K562 (cell line): ENCODE measurements around the gene TAL1. TPM values are rescaled to one million over a fixed set of nuclear protein-coding genes. Genes with fewer than 3 reads are reported as not detected.

ENCODE experiments used
- ATAC-seq: fragments of 200-7000 bp; cut with Tn5 transposase; 3 replicates; pipeline ENCODE4 v1.9.1; 2020; ENCODE audit warnings: moderate library complexity
- BruUV-seq: library from RNA; stranded (reverse); fragments of 400-500 nt; replicated peaks from 2 replicates; lab custom pipeline; 2021; lab: Mats Ljungman, UMichigan
- CTCF ChIA-PET: fragments of 300-600 bp; formaldehyde crosslinking; extraction: SDS; loops from one replicate; lab custom pipeline; 2021; ENCODE audit warnings: low intra/inter-chr PET ratio; lab: Yijun Ruan, JAX
- POLR2A ChIA-PET: fragments of 300-600, 350-650 bp; sonication (Branson Sonifier 250); formaldehyde crosslinking; extraction: SDS; loops from one replicate; lab custom pipeline; 2021; ENCODE audit warnings: antibody characterized with exemption, inconsistent platforms; lab: Yijun Ruan, JAX
- DNase-seq, 4 experiments: peaks; one replicate each; pipeline versions ENCODE4 v3.0.0 to v3.0.0-alpha.2; 2011 to 2018; ENCODE audit warnings: low spot score in 3 of 4, mixed read lengths in 3 of 4; ENCODE audit errors: extremely low read depth in 1 of 4
- FAIRE-seq: peaks from 2 replicates; lab custom pipeline; 2011; peaks lifted over from hg19 to GRCh38; lab: Jason Lieb, UNC
- H2AFZ ChIP-seq: 2 replicates; pipeline ENCODE4 v1.6.0; 2011; ENCODE audit warnings: low read depth, low read length, control low read depth, inconsistent platforms
- H3K27ac ChIP-seq: fragments of 200-600 bp; 3 replicates; pipeline ENCODE4 v1.8.0; 2011; ENCODE audit warnings: low read depth, mild to moderate bottlenecking, control low read depth, inconsistent platforms, low read length, moderate library complexity, mixed read lengths; ENCODE audit errors: extremely low read depth
- H3K27me3 ChIP-seq, 2 experiments: fragments of 300-600 bp in 1 of 2; 2 replicates in 1 of 2; 3 replicates in 1 of 2; pipeline versions ENCODE4 v1.6.0 to v1.8.0; 2011; ENCODE audit warnings: inconsistent platforms in 2 of 2, low read length in 2 of 2, mild to moderate bottlenecking in 1 of 2, mixed read lengths in 1 of 2, moderate library complexity in 1 of 2; ENCODE audit not compliant: control insufficient read depth in 2 of 2, insufficient read depth in 2 of 2
- H3K36me3 ChIP-seq: fragments of 300-600 bp; 3 replicates; pipeline ENCODE4 v1.8.0; 2011; ENCODE audit warnings: mild to moderate bottlenecking, low read length, inconsistent platforms; ENCODE audit not compliant: control insufficient read depth, insufficient read depth
- H3K4me1 ChIP-seq, 2 experiments: fragments of 200-600 bp in 1 of 2; replicated peaks in 1 of 2; 2 replicates in 1 of 2; 3 replicates in 1 of 2; pipeline versions ENCODE4 v1.5.1 to v1.8.0; 2011; ENCODE audit warnings: inconsistent platforms in 2 of 2, low read length in 2 of 2, mild to moderate bottlenecking in 1 of 2, mixed read lengths in 1 of 2, moderate library complexity in 1 of 2; ENCODE audit not compliant: control insufficient read depth in 2 of 2, insufficient read depth in 2 of 2
- H3K4me2 ChIP-seq: 2 replicates; pipeline ENCODE4 v1.6.1; 2011; ENCODE audit warnings: low read length, control low read depth, inconsistent platforms, mixed read lengths; ENCODE audit not compliant: insufficient read depth
- H3K4me3 ChIP-seq: fragments of 200-600 bp; sonication (generic), shearing (Covaris generic); 2 replicates; pipeline ENCODE4 v1.5.1; 2016; ENCODE audit warnings: control low read depth, inconsistent platforms
- H3K79me2 ChIP-seq: fragments of 200-600 bp; 3 replicates; pipeline ENCODE4 v1.8.0; 2011; ENCODE audit warnings: low read length, inconsistent platforms; ENCODE audit not compliant: control insufficient read depth, insufficient read depth
- H3K9ac ChIP-seq, 2 experiments: 2 replicates each; pipeline versions ENCODE4 v1.6.0 to v1.6.1; 2011; ENCODE audit warnings: low read depth in 2 of 2, low read length in 2 of 2, control low read depth in 1 of 2, inconsistent platforms in 1 of 2, mild to moderate bottlenecking in 1 of 2, mixed read lengths in 1 of 2; ENCODE audit not compliant: insufficient read depth in 1 of 2
- H3K9me1 ChIP-seq: one replicate; pipeline ENCODE4 v1.6.0; 2011; ENCODE audit warnings: inconsistent platforms, mild to moderate bottlenecking, low read length, moderate library complexity; ENCODE audit not compliant: control insufficient read depth, insufficient read depth
- H3K9me3 ChIP-seq: replicated peaks from 2 replicates; pipeline ENCODE4 v1.5.1; 2011; ENCODE audit warnings: low read depth, low read length, inconsistent platforms; ENCODE audit not compliant: control insufficient read depth, insufficient read depth
- H4K20me1 ChIP-seq: replicated peaks from 2 replicates; pipeline ENCODE4 v1.6.1; 2011; ENCODE audit warnings: low read length, inconsistent platforms, mixed read lengths; ENCODE audit not compliant: control insufficient read depth, insufficient read depth
- CHD4 ChIP-seq: fragments of 200-600 bp; sonication (generic); IDR thresholded peaks from 3 replicates; pipeline ENCODE4 v1.6.1; 2012; ENCODE audit warnings: low read depth, mild to moderate bottlenecking, mixed read lengths, low read length, inconsistent platforms; ENCODE audit not compliant: insufficient read depth, insufficient replicate concordance, poor library complexity, severe bottlenecking
- KDM1A ChIP-seq, 2 experiments: fragments of 450-650 bp; IDR thresholded peaks; 2 replicates each; pipeline ENCODE4 v1.6.1; 2016; ENCODE audit warnings: mild to moderate bottlenecking in 2 of 2
- MAFG ChIP-seq: fragments of 450-650 bp; conservative IDR thresholded peaks from 2 replicates; pipeline ENCODE4 v1.6.1; 2016; ENCODE audit warnings: missing genetic modification characterization, missing compliant biosample characterization
- POLR2B ChIP-seq: fragments of 450-650 bp; IDR thresholded peaks from 2 replicates; pipeline ENCODE4 v1.6.1; 2018; ENCODE audit warnings: low read depth; ENCODE audit not compliant: partially characterized antibody
- POLR3G ChIP-seq: IDR thresholded peaks from 2 replicates; pipeline ENCODE4 v1.6.1; 2011; ENCODE audit not compliant: insufficient read length, insufficient replicate concordance; ENCODE audit errors: extremely low read depth
- PTRF ChIP-seq: fragments of 450-650 bp; IDR thresholded peaks from 2 replicates; pipeline ENCODE4 v1.6.1; 2016; ENCODE audit warnings: mild to moderate bottlenecking, missing genetic modification characterization, missing compliant biosample characterization
- SMAD2 ChIP-seq: fragments of 150-350 bp; IDR thresholded peaks from 2 replicates; pipeline ENCODE4 v1.6.1; 2014; ENCODE audit warnings: low read depth, mild to moderate bottlenecking, low read length
- SRSF9 ChIP-seq: fragments of 200-400 bp; formaldehyde crosslinking; IDR thresholded peaks from 2 replicates; pipeline ENCODE4 v1.6.1; 2017; ENCODE audit warnings: low read depth, low read length, borderline replicate concordance
- WGBS: fragments of 100-300 bp; shearing (Covaris generic); methylation state at CpG from one replicate; pipeline ENCODE4 v1.1.6; 2016; ENCODE audit warnings: low coverage, mixed read lengths; ENCODE audit not compliant: insufficient coverage; ENCODE audit errors: missing lambda C conversion rate; 5-methylcytosine and 5-hydroxymethylcytosine counted together
- in situ Hi-C: fragments of 300-500 bp; cut with MboI; formaldehyde crosslinking; loops from 4 replicates; pipeline ENCODE4 v1.15.0; 2018; ENCODE audit warnings: inconsistent platforms, mixed read lengths
- intact Hi-C: fragments of 100-400 bp; cut with micrococcal nuclease; formaldehyde crosslinking; loops from 2 replicates; pipeline ENCODE4 v1.14.2; 2022
- polyA plus RNA-seq, 8 experiments: library from polyadenylated mRNA; depleted of rRNA in 4 of 8; stranded (reverse) in 5 of 8; unstranded in 3 of 8; fragments of >200 nt; fragmentation: Nextera tagmentation in 2 of 8; fragmentation: Illumina TruSeq in 1 of 8; extraction: Ambion mirVana in 2 of 8; extraction: Trizol in 1 of 8; gene quantifications; 2 replicates each; pipeline versions ENCODE4 v1.2.1 to v1.2.3, GENCODE V29; 2011 to 2014; ENCODE audit warnings: inconsistent platforms in 1 of 8, missing spikeins in 1 of 8
- total RNA-seq, 7 experiments: library from RNA; depleted of rRNA in 6 of 7; stranded (reverse); fragments of >200 nt in 6 of 7; fragmentation: Illumina TruSeq in 2 of 7; extraction: Trizol in 2 of 7; gene quantifications; 2 replicates each; pipeline versions ENCODE4 v1.2.1 to v1.2.3, GENCODE V29; 2011 to 2021; ENCODE audit warnings: low replicate concordance in 1 of 7
- TF ChIP-seq, protein P1 (sequence below): fragments of 450-650 bp; IDR thresholded peaks from 2 replicates; pipeline ENCODE4 v1.7.0; 2016; ENCODE audit warnings: borderline replicate concordance
- TF ChIP-seq, protein P2 (sequence below), 2 experiments: IDR thresholded peaks; 2 replicates each; pipeline ENCODE4 v1.6.1; 2011; ENCODE audit warnings: borderline replicate concordance in 1 of 2, control low read depth in 1 of 2, low read depth in 1 of 2, low read length in 1 of 2, mild to moderate bottlenecking in 1 of 2, mixed read lengths in 1 of 2, moderate library complexity in 1 of 2; ENCODE audit not compliant: insufficient read depth in 1 of 2, insufficient read length in 1 of 2, poor library complexity in 1 of 2, severe bottlenecking in 1 of 2; ENCODE audit errors: extremely low read depth in 1 of 2

Gene TAL1
- total and polyA plus RNA-seq, 9 of the 15 experiments (the other 6 are each of a cell fraction or from before 2014, with no cell fraction given) = 18.5 to 106 (median 59.7) TPM

DNA sequence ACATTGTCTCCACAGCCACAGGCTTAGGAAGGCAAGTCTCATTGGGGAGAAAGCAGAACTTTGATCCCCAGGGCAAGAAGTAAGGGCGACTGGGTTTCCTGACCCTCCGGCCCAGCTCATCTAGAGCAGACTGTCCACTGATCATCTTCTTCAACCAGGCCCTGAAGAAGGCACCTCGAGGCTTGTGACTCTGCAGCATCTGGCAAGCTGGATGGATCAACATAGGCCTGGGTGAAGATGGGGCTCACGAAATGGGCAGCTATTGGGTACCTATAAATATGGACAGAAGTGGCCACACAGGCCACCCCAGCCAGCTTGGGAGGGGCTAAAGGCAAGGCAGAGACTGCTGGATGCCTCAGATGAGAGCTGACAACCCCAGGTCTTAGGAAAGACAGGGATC, 13.0 kb downstream of the TAL1 start:
- Histone ChIP-seq H3K9me1 (no peaks in the 10 kb centered on the region), H3K4me1 (peaks cover 9 to 22% of the 10 kb centered on the region in 2 experiments; a peak in 4 of 5 replicates), H2AFZ (no peak overlapping the region), H3K27me3 (no peaks in the 10 kb centered on the region), H3K4me2 (no peak overlapping the region), H3K9ac (no peak overlapping the region), H3K79me2 (peaks cover 35% of the 10 kb centered on the region), H4K20me1 (peaks cover 31% of the 10 kb centered on the region; the same call in 1 of the 2 replicates), H3K4me3 (no peak overlapping the region), H3K36me3 (peaks cover 88% of the 10 kb centered on the region), H3K9me3 (no peaks in the 10 kb centered on the region), H3K27ac (no peak overlapping the region)
- CTCF ChIA-PET = no interaction called here
- ATAC-seq (no peak), DNase-seq (no peak), FAIRE-seq (no peak)
- 79% methylated on average over 4 of the region's 4 CpGs for WGBS
- BruUV-seq = no TSS peak
- in situ Hi-C loops = no loop called here
- intact Hi-C loops = no loop called here
- TF ChIP-seq MAFG (tag) = no peak
- TF ChIP-seq POLR2B = peak; percentile 15
- TF ChIP-seq, all 486 proteins: peak for 1
- POLR2A ChIA-PET = interaction anchor here (0.6 to 4.3 kb wide), 4 partner anchors 10 to 170 kb away, joined by 3 to 41 read pairs (median 3); no protein-coding TSS in a partner anchor

DNA sequence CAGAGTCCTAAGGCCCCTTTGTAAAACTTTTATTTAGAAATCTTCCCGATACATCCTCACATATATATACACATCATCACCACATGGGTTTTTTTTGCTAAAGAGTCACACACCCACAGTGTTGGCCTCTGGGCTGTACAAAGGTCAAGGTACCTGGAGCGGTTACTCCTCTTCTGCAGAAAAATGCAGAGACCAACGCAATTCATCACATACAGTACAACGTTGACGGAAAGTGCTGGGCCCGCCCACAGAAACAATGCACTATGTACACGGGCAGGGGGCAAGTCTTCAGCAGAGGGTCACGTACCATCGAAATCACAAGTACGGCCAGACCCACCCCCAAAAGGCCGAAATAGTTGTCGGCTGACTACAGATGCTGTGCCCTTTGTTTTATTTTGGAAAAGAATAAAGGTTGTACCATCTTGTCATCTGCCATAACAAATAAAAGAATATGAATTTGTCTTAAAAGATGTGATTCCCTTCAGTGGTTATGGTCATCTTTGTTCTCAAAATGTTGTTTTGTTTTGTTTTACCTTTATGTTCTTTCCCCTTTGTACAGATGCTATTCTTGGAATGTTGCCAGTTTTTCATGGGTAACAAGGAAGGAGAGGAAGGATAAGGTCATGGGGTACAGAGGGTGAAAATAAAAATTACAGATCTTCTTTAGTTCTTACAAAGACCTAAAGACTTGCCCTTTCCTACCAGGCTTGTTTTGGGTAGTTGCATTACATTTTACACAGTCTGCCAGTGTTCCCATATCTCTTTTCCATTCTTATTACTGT, 15.6 kb downstream of the TAL1 start:
- ATAC-seq = peak; percentile 0; the same call in 1 of the 3 replicates
- 83% methylated on average over 12 of the region's 12 CpGs for WGBS
- ChIA-PET POLR2A (interaction anchor here (0.7 to 7.7 kb wide), 7 partner anchors 8 to 47 kb away, joined by 3 to 80 read pairs (median 10); no protein-coding TSS in a partner anchor), CTCF (no interaction called here)
- Histone ChIP-seq H3K79me2 (peaks cover 14% of the 10 kb centered on the region), H3K9me3 (no peaks in the 10 kb centered on the region), H3K36me3 (peaks cover 68% of the 10 kb centered on the region), H3K4me2 (no peak overlapping the region), H4K20me1 (peaks cover 27% of the 10 kb centered on the region; the same call in 1 of the 2 replicates), H3K4me3 (no peak overlapping the region), H3K9me1 (peaks cover 1% of the 10 kb centered on the region), H3K4me1 (peaks cover 33 to 48% of the 10 kb centered on the region in 2 experiments), H3K27ac (no peak overlapping the region), H3K9ac (no peak overlapping the region), H2AFZ (no peak overlapping the region), H3K27me3 (no peaks in the 10 kb centered on the region)
- intact Hi-C loops = no loop called here
- TSS peak; percentile 28 for BruUV-seq
- no peak for FAIRE-seq
- in situ Hi-C loops = no loop called here
- no peak for DNase-seq
- TF ChIP-seq SMAD2 = no peak
- TF ChIP-seq, protein P1, sequence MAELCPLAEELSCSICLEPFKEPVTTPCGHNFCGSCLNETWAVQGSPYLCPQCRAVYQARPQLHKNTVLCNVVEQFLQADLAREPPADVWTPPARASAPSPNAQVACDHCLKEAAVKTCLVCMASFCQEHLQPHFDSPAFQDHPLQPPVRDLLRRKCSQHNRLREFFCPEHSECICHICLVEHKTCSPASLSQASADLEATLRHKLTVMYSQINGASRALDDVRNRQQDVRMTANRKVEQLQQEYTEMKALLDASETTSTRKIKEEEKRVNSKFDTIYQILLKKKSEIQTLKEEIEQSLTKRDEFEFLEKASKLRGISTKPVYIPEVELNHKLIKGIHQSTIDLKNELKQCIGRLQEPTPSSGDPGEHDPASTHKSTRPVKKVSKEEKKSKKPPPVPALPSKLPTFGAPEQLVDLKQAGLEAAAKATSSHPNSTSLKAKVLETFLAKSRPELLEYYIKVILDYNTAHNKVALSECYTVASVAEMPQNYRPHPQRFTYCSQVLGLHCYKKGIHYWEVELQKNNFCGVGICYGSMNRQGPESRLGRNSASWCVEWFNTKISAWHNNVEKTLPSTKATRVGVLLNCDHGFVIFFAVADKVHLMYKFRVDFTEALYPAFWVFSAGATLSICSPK = no peak
- TF ChIP-seq, protein P2, sequence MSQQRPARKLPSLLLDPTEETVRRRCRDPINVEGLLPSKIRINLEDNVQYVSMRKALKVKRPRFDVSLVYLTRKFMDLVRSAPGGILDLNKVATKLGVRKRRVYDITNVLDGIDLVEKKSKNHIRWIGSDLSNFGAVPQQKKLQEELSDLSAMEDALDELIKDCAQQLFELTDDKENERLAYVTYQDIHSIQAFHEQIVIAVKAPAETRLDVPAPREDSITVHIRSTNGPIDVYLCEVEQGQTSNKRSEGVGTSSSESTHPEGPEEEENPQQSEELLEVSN (IDR thresholded peaks at IDR 0.05; ENCODE audit: borderline replicate concordance in 1 of 2, extremely low read depth in 1 of 2, insufficient read depth in 1 of 2, insufficient read length in 1 of 2, low read depth in 1 of 2, low read length in 1 of 2, poor library complexity in 1 of 2, severe bottlenecking in 1 of 2) = no peak
- no peak for TF ChIP-seq CHD4
- no peak for TF ChIP-seq PTRF (tag)
- no peak for TF ChIP-seq KDM1A (IDR thresholded peaks at IDR 0.05)
- no peak for TF ChIP-seq POLR3G
- TF ChIP-seq SRSF9 = no peak
